Stimulated activated CD4-positive, alpha-beta T cell treated with anti-CD3 and anti-CD28 coated beads, TNF-alpha, amount 100 ng/mL, for 48 hours (primary cell): ENCODE data around the gene DENND2A.
"Not testable (repeated sequence)": the region's sequence is repeated elsewhere in the genome, so short reads cannot be mapped to it uniquely, and the experiment has no call there.

Experiments
- DNase-seq, 3 donors: peaks; one replicate each; pipeline ENCODE4 v3.0.0-alpha.2; 2020; ENCODE audit warnings: low read depth in 3 of 3

DENND2A gene

GRCh38 chr7:140640727-140641523 lies at the start of gene DENND2A:
DENND2A (minus strand) TSS chr7:140640813; CDS start chr7:140602397, 38,416 bp downstream.
- no peak for DNase-seq

DNA sequence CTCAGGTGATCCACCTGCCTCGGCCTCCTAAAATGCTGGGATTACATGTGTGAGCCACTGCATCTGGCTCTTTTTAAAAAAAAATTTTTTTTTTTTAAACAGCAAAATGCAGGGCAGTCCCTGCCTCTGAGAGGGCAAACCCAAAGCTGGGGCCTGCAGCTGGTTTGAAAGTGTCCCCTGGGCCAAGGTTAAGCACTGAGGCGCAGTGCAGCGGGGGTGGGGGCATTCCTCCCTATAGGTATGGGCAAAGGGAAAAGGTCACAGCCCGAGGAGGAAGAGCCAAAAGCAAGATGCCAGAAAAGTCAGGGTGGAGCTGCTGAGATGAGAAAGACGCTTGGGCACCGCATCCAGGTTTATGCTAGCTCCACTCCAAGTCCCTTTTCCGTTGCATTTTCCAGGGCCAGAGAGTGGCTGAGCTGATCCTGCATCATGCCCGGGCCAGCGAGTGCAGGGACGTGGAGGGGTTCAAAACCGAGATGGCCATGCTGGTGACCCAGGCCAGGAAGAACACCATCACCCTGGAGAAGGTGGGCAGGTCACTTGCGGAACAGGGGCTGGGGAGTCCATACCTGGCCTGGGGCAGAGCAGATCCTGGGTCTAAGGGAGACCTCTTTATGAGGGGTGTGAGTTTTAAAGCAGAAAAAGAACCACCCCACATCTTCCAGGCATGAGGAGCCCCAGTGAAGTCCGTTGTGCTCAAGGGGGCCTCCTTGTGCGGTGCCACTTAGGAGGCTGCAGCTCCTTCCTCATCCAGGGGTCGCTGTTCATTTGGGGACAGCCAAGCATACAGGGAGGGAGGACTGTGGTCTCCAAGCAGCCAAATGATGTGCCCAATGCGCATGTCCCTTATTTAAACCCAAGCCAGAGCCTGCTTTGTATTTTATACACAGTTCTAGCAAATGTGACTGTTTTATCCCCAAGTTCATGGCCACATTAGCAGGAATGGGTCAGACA lies 48.9 kb upstream of the DENND2A start:
- no peak for DNase-seq

DNA sequence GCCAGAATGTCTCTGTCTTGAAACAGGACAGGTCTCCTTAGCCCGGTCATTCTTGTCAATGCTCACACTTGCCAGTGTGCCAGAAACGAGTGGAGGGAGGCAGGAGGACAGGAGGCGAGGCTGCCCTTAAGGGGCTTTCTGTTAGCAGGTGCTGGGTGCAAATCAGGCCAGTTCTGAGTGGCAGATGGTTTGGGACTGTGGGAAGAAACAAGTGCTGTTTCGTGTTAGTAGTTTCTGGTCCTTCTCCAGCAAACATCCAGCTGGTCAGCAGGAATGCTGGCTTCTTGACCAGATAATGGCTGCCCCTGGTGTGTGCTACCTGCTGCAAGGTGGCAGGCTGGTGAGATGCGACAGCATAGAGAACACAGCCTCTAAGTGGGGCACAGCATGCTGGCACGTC lies 47.7 kb upstream of the DENND2A start:
- no peak for DNase-seq

DNA sequence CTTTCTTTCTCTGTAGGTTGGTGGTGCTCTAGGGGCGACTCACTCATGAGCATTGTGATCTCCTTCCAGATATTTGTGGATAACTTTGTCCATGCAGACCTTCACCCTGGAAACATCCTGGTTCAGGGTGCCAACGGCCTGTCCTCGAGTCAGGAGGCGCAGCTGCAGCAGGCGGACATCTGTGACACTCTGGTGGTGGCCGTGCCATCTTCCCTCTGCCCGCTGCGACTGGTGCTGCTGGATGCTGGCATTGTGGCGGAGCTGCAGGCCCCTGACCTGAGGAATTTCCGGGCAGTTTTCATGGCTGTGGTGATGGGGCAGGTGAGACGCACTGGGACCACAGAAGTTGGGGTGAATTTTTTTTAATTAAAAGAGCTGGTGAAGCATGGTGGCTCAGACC lies 46.3 kb upstream of the DENND2A start:
- DNase-seq = no peak

GRCh38 chr7:140685407-140686087 lies 44.9 kb upstream of the DENND2A start:
- no peak for DNase-seq

GRCh38 chr7:140684066-140684950 lies 43.7 kb upstream of the DENND2A start:
- DNase-seq = no peak

DNA sequence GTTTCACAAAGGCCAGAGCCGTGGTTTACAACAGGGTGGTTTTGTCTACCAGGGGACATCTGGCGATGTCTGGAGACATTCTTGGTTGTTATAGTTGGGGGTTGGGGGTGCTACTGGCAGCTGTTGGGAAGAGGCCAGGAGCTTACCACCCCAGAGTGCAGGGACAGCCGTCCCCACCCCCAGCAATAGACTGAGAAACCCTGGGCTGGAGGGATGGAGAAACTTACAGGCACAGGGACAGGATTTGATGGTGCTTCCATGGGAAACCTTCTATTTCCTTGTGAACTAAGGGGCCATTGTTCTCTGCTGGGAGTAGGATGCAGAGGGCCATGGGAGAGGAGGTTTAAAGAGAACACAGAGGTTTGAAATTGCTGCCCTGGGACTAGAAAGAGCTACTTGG lies 43.0 kb upstream of the DENND2A start:
- DNase-seq = no peak

- no peak for DNase-seq
Observed at GRCh38 chr7:140681766-140682165, 41.2 kb upstream of the DENND2A start.

DNA sequence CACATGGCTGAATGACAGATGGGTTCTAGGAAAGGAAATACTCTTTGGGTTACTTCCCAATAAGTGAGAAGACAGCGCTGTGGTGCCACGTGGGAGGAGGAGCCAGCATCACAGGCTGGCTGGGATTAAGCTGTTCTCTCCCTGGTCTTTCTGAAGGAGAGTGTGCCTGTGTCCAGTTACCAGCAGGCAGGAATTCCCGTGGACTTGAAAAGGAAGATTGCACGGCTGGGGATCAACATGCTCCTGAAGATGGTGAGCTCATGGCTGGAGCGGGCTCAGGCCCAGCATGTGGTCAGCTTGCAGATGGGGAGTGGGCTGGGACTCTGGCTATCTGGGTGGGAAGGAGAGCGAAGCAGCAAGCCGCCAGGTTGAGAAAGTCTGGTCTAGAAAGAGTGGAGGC lies 40.3 kb upstream of the DENND2A start:
- DNase-seq = no peak

- DNase-seq = no peak
Observed at GRCh38 chr7:140679186-140679585, 38.6 kb upstream of the DENND2A start.

DNA sequence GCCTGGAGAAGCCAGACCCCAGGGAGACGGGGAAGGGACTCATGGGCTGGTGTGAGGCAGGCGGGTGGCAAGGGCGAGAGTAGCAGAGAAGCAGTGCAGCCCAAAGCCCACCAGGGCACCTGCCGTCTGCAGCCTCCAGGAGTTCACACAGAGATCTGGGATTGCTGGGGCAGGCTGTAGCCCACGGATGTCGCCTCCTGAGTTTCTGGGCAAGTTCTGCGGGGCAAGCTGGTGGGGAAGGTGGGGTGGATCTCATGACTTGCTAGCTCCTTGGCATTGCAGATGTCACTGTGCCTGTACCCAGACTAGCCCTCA lies 38.2 kb upstream of the DENND2A start:
- DNase-seq = no peak

DNA sequence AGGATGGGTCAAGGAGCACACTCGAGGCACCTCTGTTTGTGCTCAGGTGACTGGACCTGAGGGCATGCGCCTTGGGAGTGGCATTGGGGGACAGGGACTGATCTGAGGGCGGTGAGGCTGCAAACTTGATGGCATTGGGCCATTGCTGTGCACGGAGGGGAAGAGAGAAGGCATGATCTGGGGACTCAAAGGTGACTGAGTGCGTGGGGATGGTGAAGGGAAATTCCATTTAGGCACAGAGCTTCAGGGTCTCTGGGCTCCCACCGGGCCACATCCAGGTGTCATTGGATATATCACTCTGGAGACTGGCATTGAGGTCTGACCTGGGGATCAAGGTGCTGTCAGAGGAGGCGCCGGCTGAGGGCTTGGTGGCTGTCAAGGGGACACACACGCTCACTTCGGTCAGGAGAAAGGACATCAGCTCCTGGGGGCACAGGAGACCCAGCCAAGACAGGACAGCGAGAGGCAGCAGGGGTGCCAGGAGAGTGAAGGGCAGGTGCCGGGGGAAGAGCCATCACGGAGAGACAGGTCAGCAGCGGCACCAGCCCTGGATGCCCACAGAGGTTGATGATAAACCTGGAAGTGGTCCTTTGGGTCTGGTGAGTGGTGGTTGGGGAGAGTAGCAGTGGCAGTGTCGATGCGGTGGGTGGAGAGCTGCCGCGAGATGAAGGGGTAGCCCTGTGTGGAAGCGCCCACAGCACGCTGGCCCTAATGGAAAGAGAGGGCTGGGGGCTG lies 37.6 kb upstream of the DENND2A start:
- no peak for DNase-seq

DNA sequence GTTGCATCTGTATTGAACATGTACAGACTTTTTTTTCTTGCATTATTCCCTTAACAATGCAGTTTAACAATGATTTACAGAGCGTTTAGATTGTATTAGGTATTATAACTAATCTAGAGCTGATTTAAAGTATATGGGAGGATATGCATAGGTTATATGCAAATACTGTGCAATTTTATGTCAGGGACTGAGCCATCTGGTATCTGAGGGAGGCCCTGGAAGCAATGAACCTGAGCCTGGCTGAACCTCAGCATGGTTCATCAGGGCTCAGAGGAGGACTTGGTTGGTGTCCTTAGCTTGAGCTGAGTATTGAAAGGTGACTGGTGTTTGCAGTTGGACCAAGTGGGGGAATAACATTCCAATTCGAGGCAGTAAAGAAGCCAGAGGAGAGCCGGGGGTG lies 36.9 kb upstream of the DENND2A start:
- DNase-seq = no peak

DNA sequence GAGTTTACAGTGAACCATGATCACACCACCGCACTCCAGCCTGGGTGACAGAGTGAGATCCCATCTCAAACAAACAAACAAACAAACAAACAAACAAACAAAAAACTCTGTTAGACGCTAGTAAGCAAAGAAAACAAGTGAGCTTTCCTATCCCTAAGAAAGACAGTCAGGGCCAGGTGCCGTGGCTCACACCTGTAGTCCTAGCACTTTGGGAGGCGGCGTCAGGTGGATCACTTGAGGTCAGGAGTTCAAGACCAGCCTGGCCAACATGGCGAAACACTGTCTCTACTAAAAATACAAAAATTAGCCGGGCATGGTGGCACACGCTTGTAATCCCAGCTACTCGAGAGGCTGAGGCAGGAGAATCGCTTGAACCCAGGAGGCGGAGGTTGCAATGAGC lies 36.3 kb upstream of the DENND2A start:
- not testable (repeated sequence) for DNase-seq

- no peak for DNase-seq
Observed at GRCh38 chr7:140676306-140676705, 35.7 kb upstream of the DENND2A start.

DNA sequence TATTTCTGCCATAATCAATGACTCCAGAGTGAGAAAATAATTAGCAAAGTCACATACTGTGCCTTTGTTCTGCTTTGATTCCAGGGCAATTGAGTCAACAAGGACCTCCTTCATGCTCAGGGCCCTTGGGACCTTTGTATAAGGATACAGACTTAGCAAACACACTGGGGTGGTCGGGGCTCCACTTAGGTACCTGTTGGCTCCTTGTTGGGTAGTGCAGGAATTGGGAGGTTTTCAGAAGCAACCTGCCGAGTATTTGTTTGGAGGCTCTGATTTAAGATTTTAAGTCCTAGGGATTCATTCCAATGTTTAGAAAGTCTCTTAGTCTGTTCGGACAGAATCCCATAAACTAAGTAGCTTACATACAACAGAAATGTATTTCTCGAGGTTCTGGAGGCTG lies 35.1 kb upstream of the DENND2A start:
- no peak for DNase-seq

GRCh38 chr7:140674899-140675701 lies 34.5 kb upstream of the DENND2A start:
- DNase-seq = no peak

- DNase-seq = no peak
Observed at GRCh38 chr7:140674356-140674800, 33.8 kb upstream of the DENND2A start.

- no peak for DNase-seq
Observed at GRCh38 chr7:140673774-140674155, 33.2 kb upstream of the DENND2A start.
